Measurements from ENCODE around the gene RDH13. TPM values are rescaled to one million over a fixed set of nuclear protein-coding genes. Genes with fewer than 3 reads are reported as not detected.
A peak's percentile ranks its signal among the peaks of the same experiment; 100 is the strongest.

The RDH13 gene
- total RNA-seq, 1 donor from 2014 or later, result 37.9 TPM

- no peaks in the 10 kb centered on the region for H3K9me3 Mint-ChIP-seq
- no peak for TF ChIP-seq CTCF (conservative IDR thresholded peaks at IDR 0.05)
- H3K27ac Mint-ChIP-seq, result no peak overlapping the region
- peaks cover 9% of the 10 kb centered on the region for H3K36me3 Mint-ChIP-seq
- no peak for DNase-seq (ENCODE audit: extremely low spot score, unreplicated experiment)
- peaks cover 22% of the 10 kb centered on the region for H3K4me1 Mint-ChIP-seq (ENCODE audit: unreplicated experiment)
- peak overlapping the region; percentile 63 for H3K4me3 Mint-ChIP-seq
- H3K27me3 Mint-ChIP-seq, result peaks cover 58% of the 10 kb centered on the region
Measured at GRCh38 chr19:55085923-55086715, 23.2 kb upstream of the RDH13 start.

GRCh38 chr19:55084416-55084815 is 21.5 kb upstream of the RDH13 start:
- no peak for DNase-seq (ENCODE audit: extremely low spot score, unreplicated experiment)
- Mint-ChIP-seq H3K27me3 (peaks cover 72% of the 10 kb centered on the region), H3K4me1 (ENCODE audit: unreplicated experiment) (peaks cover 27% of the 10 kb centered on the region), H3K9me3 (no peaks in the 10 kb centered on the region), H3K4me3 (peak overlapping the region; percentile 15), H3K36me3 (peaks cover 9% of the 10 kb centered on the region), H3K27ac (no peak overlapping the region)
- no peak for TF ChIP-seq CTCF (conservative IDR thresholded peaks at IDR 0.05)

- H3K4me3 Mint-ChIP-seq, result no peak overlapping the region
- no peak for DNase-seq (ENCODE audit: extremely low spot score, unreplicated experiment)
- peaks cover 70% of the 10 kb centered on the region for H3K27me3 Mint-ChIP-seq
- peaks cover 6% of the 10 kb centered on the region for H3K36me3 Mint-ChIP-seq
- peaks cover 20% of the 10 kb centered on the region for H3K4me1 Mint-ChIP-seq (ENCODE audit: unreplicated experiment)
- peak overlapping the region; percentile 26 for H3K27ac Mint-ChIP-seq
- H3K9me3 Mint-ChIP-seq, result no peaks in the 10 kb centered on the region
- no peak for TF ChIP-seq CTCF (conservative IDR thresholded peaks at IDR 0.05)
Measured at GRCh38 chr19:55083004-55083850, 20.3 kb upstream of the RDH13 start.

- no peak for TF ChIP-seq CTCF (conservative IDR thresholded peaks at IDR 0.05)
- H3K27me3 Mint-ChIP-seq, result peaks cover 70% of the 10 kb centered on the region
- DNase-seq (ENCODE audit: extremely low spot score, unreplicated experiment), result no peak
- no peaks in the 10 kb centered on the region for H3K9me3 Mint-ChIP-seq
- H3K4me1 Mint-ChIP-seq (ENCODE audit: unreplicated experiment), result peaks cover 12% of the 10 kb centered on the region
- peaks cover 4% of the 10 kb centered on the region for H3K36me3 Mint-ChIP-seq
- H3K27ac Mint-ChIP-seq, result peak overlapping the region; percentile 26
- peak overlapping the region; percentile 76 for H3K4me3 Mint-ChIP-seq
Measured at GRCh38 chr19:55082020-55082851, 19.3 kb upstream of the RDH13 start.

GRCh38 chr19:55081770-55082019 is 18.7 kb upstream of the RDH13 start:
- Mint-ChIP-seq H3K27ac (no peak overlapping the region), H3K9me3 (no peaks in the 10 kb centered on the region), H3K27me3 (peaks cover 73% of the 10 kb centered on the region), H3K4me3 (peak overlapping the region; percentile 86), H3K4me1 (ENCODE audit: unreplicated experiment) (peaks cover 12% of the 10 kb centered on the region), H3K36me3 (peaks cover 4% of the 10 kb centered on the region)
- DNase-seq (ENCODE audit: extremely low spot score, unreplicated experiment), result no peak
- TF ChIP-seq CTCF (conservative IDR thresholded peaks at IDR 0.05), result no peak
